Loucy (cell line): ENCODE results near the gene CIRBP.

Experiments used
- H2AFZ ChIP-seq: fragments of 200-600 bp; sonication (generic); 2 replicates; pipeline ENCODE4 v1.6.0; 2016; ENCODE audit warnings: antibody characterized with exemption, mild to moderate bottlenecking, low read length, moderate library complexity
- H3F3A ChIP-seq: fragments of 200-600 bp; 2 replicates; pipeline ENCODE4 v1.6.0; 2016; ENCODE audit warnings: antibody characterized with exemption, low read depth, mild to moderate bottlenecking
- H3K27me3 ChIP-seq: fragments of 200-600 bp; sonication (generic); 2 replicates; pipeline ENCODE4 v1.6.1; 2014; ENCODE audit warnings: low read length, mild to moderate bottlenecking; ENCODE audit not compliant: insufficient read depth, poor library complexity, severe bottlenecking
- H3K36me3 ChIP-seq: fragments of 200-600 bp; sonication (generic); 2 replicates; pipeline ENCODE4 v1.6.1; 2016; ENCODE audit warnings: low read length; ENCODE audit not compliant: insufficient read depth
- H3K4me1 ChIP-seq: fragments of 200-600 bp; sonication (generic); 2 replicates; pipeline ENCODE4 v1.5.1; 2014; ENCODE audit warnings: low read length, mild to moderate bottlenecking; ENCODE audit not compliant: insufficient read depth, poor library complexity, severe bottlenecking
- H3K4me2 ChIP-seq: fragments of 200-600 bp; sonication (generic); 2 replicates; pipeline ENCODE4 v1.6.0; 2014; ENCODE audit warnings: antibody characterized with exemption, low read length, low read depth, mild to moderate bottlenecking; ENCODE audit not compliant: poor library complexity, severe bottlenecking
- H3K4me3 ChIP-seq: fragments of 200-600 bp; sonication (generic); 2 replicates; pipeline ENCODE4 v1.5.1; 2014; ENCODE audit warnings: low read length, mild to moderate bottlenecking, mixed read lengths; ENCODE audit not compliant: poor library complexity, severe bottlenecking
- H3K79me2 ChIP-seq: fragments of 200-600 bp; sonication (generic); 2 replicates; pipeline ENCODE4 v1.6.1; 2014; ENCODE audit warnings: low read length; ENCODE audit not compliant: insufficient read depth
- H3K9ac ChIP-seq: fragments of 200-600 bp; sonication (generic); 2 replicates; pipeline ENCODE4 v1.6.0; 2014; ENCODE audit warnings: mild to moderate bottlenecking, low read depth, low read length, moderate library complexity; ENCODE audit not compliant: poor library complexity, severe bottlenecking
- H3K9me2 ChIP-seq: fragments of 200-600 bp; sonication (generic); replicated peaks from 2 replicates; pipeline ENCODE4 v1.6.1; 2016; ENCODE audit warnings: low read depth, low read length, mixed read lengths
- H3K9me3 ChIP-seq: fragments of 200-600 bp; sonication (generic); 2 replicates; pipeline ENCODE4 v1.6.1; 2014; ENCODE audit warnings: mild to moderate bottlenecking, antibody characterized with exemption, low read length, low read depth; ENCODE audit not compliant: insufficient read depth
- H4K20me1 ChIP-seq: fragments of 200-600 bp; sonication (generic); 2 replicates; pipeline ENCODE4 v1.6.0; 2014; ENCODE audit warnings: antibody characterized with exemption, low read length, mild to moderate bottlenecking; ENCODE audit not compliant: insufficient read depth, poor library complexity, severe bottlenecking
- CTCF ChIP-seq: fragments of 200-600 bp; sonication (generic); conservative IDR thresholded peaks from 2 replicates; pipeline ENCODE4 v1.5.1; 2014; ENCODE audit warnings: mild to moderate bottlenecking, antibody characterized with exemption, low read length
- EZH2phosphoT487 ChIP-seq: fragments of 200-600 bp; IDR thresholded peaks from 2 replicates; pipeline ENCODE4 v1.6.1; 2018; ENCODE audit warnings: antibody characterized with exemption, mild to moderate bottlenecking, moderate library complexity, borderline replicate concordance

Gene CIRBP

GRCh38 chr19:1255186-1256161, 13.7 kb upstream of the CIRBP start:
- H4K20me1 ChIP-seq = peaks cover 91% of the 10 kb centered on the region
- H3K4me3 ChIP-seq = no peak overlapping the region
- H3K9me2 ChIP-seq = no peaks in the 10 kb centered on the region
- TF ChIP-seq CTCF (no peak), EZH2phosphoT487 (no peak)
- H3K4me1 ChIP-seq = peaks cover 34% of the 10 kb centered on the region
- no peaks in the 10 kb centered on the region for H3K9me3 ChIP-seq
- peaks cover 16% of the 10 kb centered on the region; the same call in 1 of the 2 replicates for H3F3A ChIP-seq
- peaks cover 86% of the 10 kb centered on the region for H3K79me2 ChIP-seq
- H2AFZ ChIP-seq = no peak overlapping the region
- H3K4me2 ChIP-seq = no peak overlapping the region
- no peaks in the 10 kb centered on the region for H3K27me3 ChIP-seq
- peaks cover 42% of the 10 kb centered on the region; the same call in 1 of the 2 replicates for H3K36me3 ChIP-seq
- no peak overlapping the region for H3K9ac ChIP-seq

GRCh38 chr19:1256646-1257474, 12.3 kb upstream of the CIRBP start:
- no peaks in the 10 kb centered on the region for H3K9me2 ChIP-seq
- TF ChIP-seq CTCF (no peak), EZH2phosphoT487 (no peak)
- peaks cover 73% of the 10 kb centered on the region for H3K79me2 ChIP-seq
- no peak overlapping the region for H3K9ac ChIP-seq
- H4K20me1 ChIP-seq = peaks cover 81% of the 10 kb centered on the region
- no peaks in the 10 kb centered on the region for H3K27me3 ChIP-seq
- H3K36me3 ChIP-seq = peaks cover 42% of the 10 kb centered on the region; the same call in 1 of the 2 replicates
- no peaks in the 10 kb centered on the region for H3K9me3 ChIP-seq
- no peak overlapping the region for H3K4me3 ChIP-seq
- H2AFZ ChIP-seq = no peak overlapping the region
- H3K4me2 ChIP-seq = no peak overlapping the region
- H3F3A ChIP-seq = peaks cover 16% of the 10 kb centered on the region; the same call in 1 of the 2 replicates
- H3K4me1 ChIP-seq = peaks cover 44% of the 10 kb centered on the region

GRCh38 chr19:1257475-1258162, 11.5 kb upstream of the CIRBP start:
- H3K36me3 ChIP-seq = peaks cover 42% of the 10 kb centered on the region; the same call in 1 of the 2 replicates
- peaks cover 73% of the 10 kb centered on the region for H4K20me1 ChIP-seq
- no peak overlapping the region for H3K4me2 ChIP-seq
- H3K9me2 ChIP-seq = no peaks in the 10 kb centered on the region
- H3F3A ChIP-seq = 0 out of 2 replicates have a peak, but pooled peaks cover 8% of the 10 kb centered on the region
- no peaks in the 10 kb centered on the region for H3K27me3 ChIP-seq
- no peak overlapping the region for H3K4me3 ChIP-seq
- H2AFZ ChIP-seq = no peak overlapping the region
- H3K9ac ChIP-seq = no peak overlapping the region
- H3K9me3 ChIP-seq = no peaks in the 10 kb centered on the region
- TF ChIP-seq CTCF = no peak
- peaks cover 44% of the 10 kb centered on the region for H3K4me1 ChIP-seq
- peaks cover 65% of the 10 kb centered on the region for H3K79me2 ChIP-seq
